ENCODE data around the gene TMEM254. TPM values are rescaled to one million over a fixed set of nuclear protein-coding genes. Genes with fewer than 3 reads are reported as not detected.
"Not testable (repeated sequence)": the region's sequence is repeated elsewhere in the genome, so short reads cannot be mapped to it uniquely, and the experiment has no call there.

Gene TMEM254
- total and polyA plus RNA-seq, 2 experiments from 2014 or later = 17.1 to 29.6 TPM

DNA sequence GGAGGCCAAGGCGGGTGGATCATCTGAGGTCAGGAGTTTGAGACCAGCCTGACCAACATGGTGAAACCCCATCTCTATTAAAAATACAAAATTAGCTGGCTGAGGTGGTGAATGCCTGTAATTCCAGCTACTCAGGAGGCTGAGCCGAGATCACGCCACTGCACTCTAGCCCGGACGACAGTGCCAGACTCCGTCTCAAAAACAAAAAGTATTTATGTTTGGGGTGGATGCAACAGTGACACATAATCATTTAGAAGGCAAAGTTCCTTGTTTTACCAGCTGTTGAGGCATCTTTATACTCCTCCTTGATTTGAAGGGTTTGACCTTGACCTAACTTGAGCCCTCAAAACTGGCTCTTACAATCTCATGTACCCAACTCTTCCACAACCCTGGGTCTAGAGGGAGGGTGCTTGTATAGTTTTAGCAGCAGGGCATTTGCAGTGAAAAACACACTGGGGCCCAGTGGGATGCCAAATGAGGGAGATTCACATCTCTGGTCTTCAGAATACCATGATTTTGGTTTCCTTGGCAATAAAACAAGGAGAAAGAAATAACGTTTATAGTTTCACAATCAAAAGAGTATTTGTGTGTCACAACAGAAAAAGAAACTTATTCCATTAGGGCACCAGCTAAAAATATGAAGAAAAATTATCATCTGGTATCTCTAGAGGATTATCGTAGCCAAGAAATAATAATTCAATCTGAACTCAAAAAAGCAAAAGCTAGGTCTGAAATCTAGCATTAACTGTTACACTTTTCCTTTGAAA lies 14.2 kb upstream of the TMEM254 start:
- Histone ChIP-seq H3K27ac (no peak overlapping the region), H3K4me1 (ENCODE audit: insufficient read depth) (no peaks in the 10 kb centered on the region), H3K9me3 (ENCODE audit: low read depth) (no peaks in the 10 kb centered on the region), H3K9me2 (replicated peaks; ENCODE audit: insufficient read depth) (no peaks in the 10 kb centered on the region), H3K4me2 (no peak overlapping the region), H3K79me2 (no peaks in the 10 kb centered on the region), H3K36me3 (replicated peaks; ENCODE audit: insufficient read depth, low read depth) (no peaks in the 10 kb centered on the region), H3K27me3 (no peaks in the 10 kb centered on the region), H4K20me1 (ENCODE audit: insufficient read depth, poor library complexity, severe bottlenecking) (no peaks in the 10 kb centered on the region), H2AFZ (no peak overlapping the region), H3K4me3 (no peak overlapping the region)
- TF ChIP-seq CTCF (IDR thresholded peaks at IDR 0.05; ENCODE audit: poor library complexity) (no peak), EZH2phosphoT487 (IDR thresholded peaks at IDR 0.05; ENCODE audit: low read depth, severe bottlenecking, unreplicated experiment) (no peak), EZH2 (IDR thresholded peaks at IDR 0.05; ENCODE audit: borderline replicate concordance) (no peak)
- 94% methylated on average over 8 of the region's 8 CpGs for WGBS (ENCODE audit: low lambda C conversion rate, missing lambda C conversion rate)
- DNase-seq (ENCODE audit: low spot score) = no peak

DNA sequence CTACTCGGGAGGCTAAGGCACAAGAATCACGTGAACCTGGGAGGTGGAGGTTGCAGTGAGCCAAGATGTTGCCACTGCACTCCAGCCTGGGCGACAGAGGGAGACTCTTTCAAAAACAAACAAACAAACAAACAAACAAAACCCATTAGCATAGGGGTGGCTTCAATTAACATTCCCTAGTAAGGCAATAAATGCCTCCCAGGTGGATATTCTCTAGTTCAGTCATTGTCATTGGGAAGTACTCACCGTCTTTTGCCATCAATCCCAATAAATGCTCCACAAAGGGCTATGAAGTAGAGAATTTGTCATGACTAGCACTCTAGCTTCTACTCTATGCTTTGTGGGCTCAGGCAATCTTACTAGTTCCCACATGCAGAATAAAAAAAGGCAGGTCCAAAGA lies 11.7 kb upstream of the TMEM254 start:
- 87% methylated on average over 4 of the region's 4 CpGs for WGBS (ENCODE audit: low lambda C conversion rate, missing lambda C conversion rate)
- H3K9me2 ChIP-seq (replicated peaks; ENCODE audit: insufficient read depth) = no peaks in the 10 kb centered on the region
- no peaks in the 10 kb centered on the region for H3K36me3 ChIP-seq (replicated peaks; ENCODE audit: insufficient read depth, low read depth)
- H2AFZ ChIP-seq = no peak overlapping the region
- H4K20me1 ChIP-seq (ENCODE audit: insufficient read depth, poor library complexity, severe bottlenecking) = no peaks in the 10 kb centered on the region
- no peak overlapping the region for H3K27ac ChIP-seq
- no peaks in the 10 kb centered on the region for H3K27me3 ChIP-seq
- H3K9me3 ChIP-seq (ENCODE audit: low read depth) = no peaks in the 10 kb centered on the region
- no peak overlapping the region for H3K4me3 ChIP-seq
- no peak for DNase-seq (ENCODE audit: low spot score)
- no peaks in the 10 kb centered on the region for H3K4me1 ChIP-seq (ENCODE audit: insufficient read depth)
- H3K79me2 ChIP-seq = no peaks in the 10 kb centered on the region
- H3K4me2 ChIP-seq = no peak overlapping the region
- TF ChIP-seq EZH2phosphoT487 (IDR thresholded peaks at IDR 0.05; ENCODE audit: low read depth, severe bottlenecking, unreplicated experiment) (no peak), EZH2 (IDR thresholded peaks at IDR 0.05; ENCODE audit: borderline replicate concordance) (no peak), CTCF (IDR thresholded peaks at IDR 0.05; ENCODE audit: poor library complexity) (no peak)

- H3K4me1 ChIP-seq (ENCODE audit: insufficient read depth); H3K27ac ChIP-seq; H2AFZ ChIP-seq; DNase-seq (ENCODE audit: low spot score); H3K9me2 ChIP-seq (replicated peaks; ENCODE audit: insufficient read depth); H3K36me3 ChIP-seq (replicated peaks; ENCODE audit: insufficient read depth, low read depth); H3K9me3 ChIP-seq (ENCODE audit: low read depth); H3K4me3 ChIP-seq; H4K20me1 ChIP-seq (ENCODE audit: insufficient read depth, poor library complexity, severe bottlenecking); H3K79me2 ChIP-seq; H3K4me2 ChIP-seq; H3K27me3 ChIP-seq: not testable (repeated sequence)
Measured at GRCh38 chr10:80067821-80068220, 10.6 kb upstream of the TMEM254 start.

DNA sequence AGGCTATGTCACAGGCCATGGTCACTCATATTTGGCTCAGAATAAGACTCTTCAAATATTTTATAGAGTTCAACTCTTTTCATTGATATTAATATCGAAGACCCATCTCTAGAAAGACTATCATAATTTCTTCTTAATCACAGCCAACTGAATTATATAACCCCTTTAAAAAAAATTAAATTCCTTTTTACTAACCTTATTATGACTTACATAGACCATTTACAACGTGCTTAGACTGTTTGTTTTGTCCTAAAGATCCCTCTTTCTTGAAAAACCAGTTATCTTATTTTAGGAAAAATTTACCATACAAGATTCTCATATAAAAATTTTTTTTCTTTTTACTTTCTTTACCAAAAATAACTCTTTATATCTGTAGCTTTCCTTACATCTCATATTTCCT lies 10.2 kb upstream of the TMEM254 start:
- no peaks in the 10 kb centered on the region for H3K9me3 ChIP-seq (ENCODE audit: low read depth)
- TF ChIP-seq EZH2phosphoT487 (IDR thresholded peaks at IDR 0.05; ENCODE audit: low read depth, severe bottlenecking, unreplicated experiment) (no peak), CTCF (IDR thresholded peaks at IDR 0.05; ENCODE audit: poor library complexity) (no peak), EZH2 (IDR thresholded peaks at IDR 0.05; ENCODE audit: borderline replicate concordance) (no peak)
- no peaks in the 10 kb centered on the region for H3K79me2 ChIP-seq
- H3K36me3 ChIP-seq (replicated peaks; ENCODE audit: insufficient read depth, low read depth) = no peaks in the 10 kb centered on the region
- H2AFZ ChIP-seq = no peak overlapping the region
- no peaks in the 10 kb centered on the region for H3K27me3 ChIP-seq
- no peaks in the 10 kb centered on the region for H3K9me2 ChIP-seq (replicated peaks; ENCODE audit: insufficient read depth)
- no peak for DNase-seq (ENCODE audit: low spot score)
- no peak overlapping the region for H3K4me3 ChIP-seq
- H3K27ac ChIP-seq = no peak overlapping the region
- H3K4me1 ChIP-seq (ENCODE audit: insufficient read depth) = no peaks in the 10 kb centered on the region
- WGBS (ENCODE audit: low lambda C conversion rate, missing lambda C conversion rate) = 54% methylated on average over 2 of the region's 2 CpGs
- no peak overlapping the region for H3K4me2 ChIP-seq
- no peaks in the 10 kb centered on the region for H4K20me1 ChIP-seq (ENCODE audit: insufficient read depth, poor library complexity, severe bottlenecking)

Measured in hepatocyte (in vitro differentiated cells).